C4-2B (cell line): ENCODE measurements around the gene PTPRN2.

ENCODE experiments used
- CTCF ChIP-seq: fragments of 450-650 bp; conservative IDR thresholded peaks from 2 replicates; pipeline ENCODE4 v1.5.1; 2017; ENCODE audit warnings: mild to moderate bottlenecking
- ZFX ChIP-seq: fragments of 450-650 bp; IDR thresholded peaks from 2 replicates; pipeline ENCODE4 v1.6.1; 2017

GRCh38 chr7:158392251-158392650 lies 195.4 kb downstream of the PTPRN2 start:
- TF ChIP-seq CTCF (no peak), ZFX (no peak)
